Tibial nerve (tissue), 4 donors: ENCODE results near the gene PELO.

Source experiments
- CTCF ChIP-seq, 5 experiments: fragments of 200-600 bp in 3 of 5; fragments of 450-650 bp in 2 of 5; sonication (generic) in 3 of 5; IDR thresholded peaks; one replicate each; pipeline ENCODE4 v1.5.1; 2016 to 2019; ENCODE audit warnings: antibody characterized with exemption in 5 of 5, mild to moderate bottlenecking in 3 of 5, moderate library complexity in 2 of 5
- EP300 ChIP-seq, 2 donors: sonication (generic); formaldehyde crosslinking; IDR thresholded peaks; one replicate each; pipeline ENCODE4 v1.6.1; 2017; ENCODE audit warnings: antibody characterized with exemption in 2 of 2, mild to moderate bottlenecking in 1 of 2
- POLR2A ChIP-seq, 2 donors: fragments of 450-650 bp; IDR thresholded peaks; one replicate each; pipeline ENCODE4 v1.6.1; 2017; ENCODE audit warnings: antibody characterized with exemption in 2 of 2, mild to moderate bottlenecking in 2 of 2, moderate library complexity in 2 of 2

GRCh38 chr5:52796031-52796430 is 8.3 kb downstream of the PELO start:
- TF ChIP-seq CTCF (IDR thresholded peaks at IDR 0.05) (no peak), POLR2A (IDR thresholded peaks at IDR 0.05) (no peak), EP300 (IDR thresholded peaks at IDR 0.05) (no peak)
